Erythroblast (primary cell): ENCODE results near the gene RRAGA.

Source experiments
- GATA1 ChIP-seq: IDR thresholded peaks from 2 replicates; pipeline ENCODE4 v1.6.1; 2011; ENCODE audit warnings: low read depth, mild to moderate bottlenecking, control low read depth, low read length, moderate library complexity
- POLR2A ChIP-seq: IDR thresholded peaks from 2 replicates; pipeline ENCODE4 v1.6.1; 2011; ENCODE audit warnings: mild to moderate bottlenecking, low read length

GRCh38 chr9:19000133-19000532, 49.1 kb upstream of the RRAGA start:
- TF ChIP-seq POLR2A (no peak), GATA1 (no peak)
